ENCODE measurements around the gene FOXG1. TPM values are rescaled to one million over a fixed set of nuclear protein-coding genes. Genes with fewer than 3 reads are reported as not detected.

Gene FOXG1
- total RNA-seq, 4 donors from 2014 or later, result 0.38 TPM; not detected in 3

GRCh38 chr14:28763751-28764256, 2.8 kb upstream of the FOXG1 start:
- DNase-seq, result no peak
- Histone ChIP-seq H3K4me1 (peaks cover 14 to 42% (median 17%) of the 10 kb centered on the region in 3 donors), H3K27ac (no peak overlapping the region), H3K4me3 (no peak overlapping the region), H3K36me3 (no peaks in the 10 kb centered on the region), H3K27me3 (peaks cover 14 to 100% (median 50%) of the 10 kb centered on the region in 4 donors), H3K9me3 (peaks cover 0 to 11% (median 4%) of the 10 kb centered on the region in 3 donors)
- no peak for TF ChIP-seq CTCF (IDR thresholded peaks at IDR 0.05)
- TF ChIP-seq POLR2A (IDR thresholded peaks at IDR 0.05), result no peak
- WGBS, 2 donors, result 13 to 18% methylated on average over 4 of the region's 4 CpGs
- intact Hi-C loops (cut with DNase I), result no loop called here

- Histone ChIP-seq H3K9me3 (peaks cover 0 to 11% (median 4%) of the 10 kb centered on the region in 3 donors), H3K27ac (peak overlapping the region in 1 of 4 donors; percentile 62), H3K36me3 (no peaks in the 10 kb centered on the region), H3K27me3 (peaks cover 14 to 100% (median 43%) of the 10 kb centered on the region in 4 donors), H3K4me3 (no peak overlapping the region), H3K4me1 (peaks cover 12 to 35% (median 17%) of the 10 kb centered on the region in 3 donors)
- TF ChIP-seq POLR2A (IDR thresholded peaks at IDR 0.05) (no peak), CTCF (IDR thresholded peaks at IDR 0.05) (no peak)
- 21 to 25% methylated on average over 16 of the region's 16 CpGs for WGBS, 2 donors
- DNase-seq, result no peak
- intact Hi-C loops (cut with DNase I), result no loop called here
These were observed 2.1 kb upstream of the FOXG1 start for GRCh38 chr14:28764257-28765160.

GRCh38 chr14:28765169-28765830, 1.3 kb upstream of the FOXG1 start:
- Histone ChIP-seq H3K9me3 (peaks cover 0 to 11% (median 4%) of the 10 kb centered on the region in 3 donors), H3K27me3 (peaks cover 14 to 100% (median 36%) of the 10 kb centered on the region in 4 donors), H3K4me1 (peaks cover 12 to 30% (median 17%) of the 10 kb centered on the region in 3 donors), H3K4me3 (peak overlapping the region; percentile 18 to 60 (median 32)), H3K36me3 (no peaks in the 10 kb centered on the region), H3K27ac (peak overlapping the region in 1 of 4 donors; percentile 62)
- intact Hi-C loops (cut with DNase I), result no loop called here
- no peak for DNase-seq
- WGBS, 2 donors, result 14 to 19% methylated on average over 22 to 27 of the region's 27 CpGs
- TF ChIP-seq CTCF (IDR thresholded peaks at IDR 0.05) (no peak), POLR2A (IDR thresholded peaks at IDR 0.05) (no peak)

GRCh38 chr14:28765831-28766468, 637 bp upstream of the FOXG1 start:
- no peaks in the 10 kb centered on the region for H3K36me3 ChIP-seq
- peak overlapping the region in 2 of 4 donors; percentile 5 to 62 for H3K27ac ChIP-seq
- intact Hi-C loops (cut with DNase I), result no loop called here
- H3K4me1 ChIP-seq, result peaks cover 12 to 30% (median 17%) of the 10 kb centered on the region in 3 donors
- no peak for DNase-seq
- no peak for TF ChIP-seq CTCF (IDR thresholded peaks at IDR 0.05)
- no peak for TF ChIP-seq POLR2A (IDR thresholded peaks at IDR 0.05)
- peaks cover 14 to 100% (median 34%) of the 10 kb centered on the region in 4 donors for H3K27me3 ChIP-seq
- H3K4me3 ChIP-seq, result peak overlapping the region; percentile 18 to 60 (median 32)
- peaks cover 0 to 11% (median 4%) of the 10 kb centered on the region in 3 donors for H3K9me3 ChIP-seq
- 6 to 9% methylated on average over 10 to 31 of the region's 33 CpGs for WGBS, 2 donors

All from esophagus squamous epithelium (tissue), 5 donors.